HG02678 (cell line): ENCODE measurements around the gene TMEM181.
"Not testable (repeated sequence)": the region's sequence is repeated elsewhere in the genome, so short reads cannot be mapped to it uniquely, and the experiment has no call there.

Experiments
- ATAC-seq: cut with Tn5 transposase; IDR thresholded peaks from one replicate; pipeline ENCODE4 v1.9.1; 2021; ENCODE audit warnings: mild to moderate bottlenecking, moderate library complexity; ENCODE audit not compliant: unreplicated experiment

TMEM181 gene

DNA sequence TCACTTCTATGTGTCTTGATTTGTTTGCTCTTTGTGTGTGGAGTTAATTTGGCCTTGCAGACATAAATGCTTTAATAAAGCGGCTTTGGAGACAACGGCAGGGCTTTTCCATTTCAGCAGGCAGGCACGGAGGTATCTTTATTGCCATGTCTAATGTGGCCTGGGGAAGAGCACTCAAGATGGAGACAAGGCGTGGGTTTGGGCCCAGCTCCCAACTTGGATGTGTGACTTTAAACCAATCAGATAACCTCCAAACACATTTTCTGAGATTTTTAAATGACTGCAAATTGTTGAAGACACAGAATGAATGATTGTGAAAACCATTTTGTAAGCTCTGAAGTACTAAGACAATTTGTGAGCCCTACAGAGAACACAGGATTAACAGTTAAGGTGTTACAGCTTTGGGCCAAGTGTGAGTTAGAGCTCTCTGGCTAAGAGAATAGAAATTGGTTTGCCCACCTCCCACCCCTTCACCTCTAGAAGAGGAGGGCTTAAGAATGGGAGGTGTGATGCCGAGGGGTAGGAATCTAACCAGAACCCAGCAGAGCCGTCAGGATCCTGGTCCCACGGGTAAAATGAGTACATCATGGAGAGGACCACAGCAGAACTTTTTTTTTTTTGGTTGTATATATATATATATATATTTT lies 75.7 kb downstream of the TMEM181 start:
- no peak for ATAC-seq

DNA sequence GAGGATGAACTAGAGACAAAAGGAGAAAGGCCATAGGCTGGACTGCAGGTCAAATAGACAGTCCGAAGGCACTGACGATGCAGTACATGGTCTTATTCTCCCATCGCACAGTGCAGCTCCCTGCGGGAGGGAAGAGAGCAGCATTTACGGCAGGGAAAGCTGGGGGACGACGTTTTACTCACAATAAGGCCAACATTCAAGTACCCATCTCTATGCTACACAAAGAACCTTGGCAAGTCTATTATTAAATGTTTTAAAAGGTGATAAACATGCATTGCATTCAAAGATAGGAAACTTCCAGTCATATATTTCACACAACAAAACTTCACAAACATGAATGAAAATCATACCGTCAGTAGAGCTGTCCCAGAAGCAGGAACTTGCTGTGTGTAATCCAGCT lies 76.9 kb downstream of the TMEM181 start:
- no peak for ATAC-seq

DNA sequence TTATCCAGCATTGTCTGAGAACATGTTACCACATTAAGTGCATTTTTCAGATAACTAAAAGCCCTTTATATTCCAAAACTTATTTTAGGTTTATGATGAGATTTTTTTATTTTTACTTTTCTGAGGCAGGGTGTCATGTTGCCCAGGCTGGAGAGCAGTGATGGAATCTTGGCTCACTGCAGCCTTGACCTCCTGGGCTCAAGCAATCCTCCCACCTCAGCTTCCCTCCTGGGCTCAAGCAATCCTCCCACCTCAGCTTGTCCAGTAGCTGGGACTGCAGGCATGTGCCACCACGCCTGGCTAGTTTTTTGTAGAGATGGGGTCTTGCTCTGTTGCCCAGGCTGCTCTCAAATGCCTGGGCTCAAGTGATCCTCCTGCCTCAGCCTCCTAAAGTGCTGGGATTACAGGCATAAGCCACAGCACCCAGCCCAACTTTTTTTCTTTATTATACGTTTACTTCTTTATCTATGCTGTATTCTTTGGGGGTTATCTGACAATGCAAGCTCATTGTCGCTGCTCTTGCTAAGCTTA lies 78.5 kb downstream of the TMEM181 start:
- ATAC-seq = no peak

DNA sequence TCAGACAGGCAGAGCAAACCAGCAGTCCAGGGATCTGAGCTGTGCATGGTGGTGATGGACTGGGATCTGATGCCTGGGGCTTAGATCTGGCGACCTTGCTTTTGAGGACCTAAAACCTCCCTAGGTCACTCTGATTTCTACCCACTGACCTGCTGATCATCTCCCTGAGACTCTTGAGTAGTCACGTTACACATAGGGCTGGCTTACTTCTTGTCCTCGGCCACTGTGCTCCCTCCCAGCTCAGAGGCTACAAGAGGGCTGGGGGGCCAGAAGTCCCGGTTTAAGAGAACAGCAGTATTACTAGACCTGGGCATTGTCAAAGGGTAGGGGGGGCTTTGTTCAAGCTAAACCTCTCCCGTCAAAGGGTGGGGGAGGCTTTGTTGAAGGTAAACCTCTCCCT lies 79.2 kb downstream of the TMEM181 start:
- no peak for ATAC-seq

DNA sequence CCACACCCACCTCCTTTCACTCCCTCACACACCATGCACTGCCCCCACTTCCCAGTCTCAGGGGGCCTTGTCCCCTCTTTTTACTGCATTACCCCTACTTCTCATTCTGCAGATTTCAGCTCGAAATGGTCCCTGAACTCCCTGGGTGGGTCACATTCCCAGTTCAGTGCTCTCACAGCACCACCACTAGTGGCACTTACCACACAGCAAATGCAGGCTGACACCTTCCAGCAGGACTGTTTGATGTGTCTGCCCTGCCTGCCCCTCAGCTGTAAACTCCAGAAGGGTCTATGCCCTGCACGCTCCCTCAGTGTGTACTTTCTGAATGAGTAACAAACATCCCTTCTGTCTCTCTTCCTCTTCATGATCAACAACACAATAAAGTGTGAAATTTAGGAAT lies 80.6 kb downstream of the TMEM181 start:
- ATAC-seq = no peak

DNA sequence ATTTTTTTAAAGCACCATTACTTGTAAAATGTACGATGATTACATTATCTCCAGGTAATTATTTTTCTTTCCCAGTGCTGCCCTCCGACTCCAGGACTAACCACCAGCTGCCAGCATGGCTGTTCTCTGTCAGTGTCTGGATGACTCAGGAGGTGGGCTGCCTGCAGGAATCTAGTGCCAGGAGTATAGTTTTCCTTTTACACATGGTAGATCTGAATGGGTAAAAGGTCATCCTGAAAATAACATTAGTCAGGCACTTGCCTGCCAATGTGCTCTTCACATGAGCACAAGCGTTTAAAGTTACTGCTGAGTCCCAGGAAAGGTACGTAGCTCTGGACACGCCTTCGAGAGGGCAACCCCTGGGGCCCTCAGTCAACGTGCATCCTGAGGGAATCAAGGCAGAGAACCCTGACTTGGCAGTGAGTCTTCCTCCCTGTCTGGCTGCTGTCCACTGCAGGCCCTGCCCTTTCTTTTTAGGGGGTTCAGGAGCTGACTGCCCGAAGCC lies 82.3 kb downstream of the TMEM181 start:
- ATAC-seq = no peak

DNA sequence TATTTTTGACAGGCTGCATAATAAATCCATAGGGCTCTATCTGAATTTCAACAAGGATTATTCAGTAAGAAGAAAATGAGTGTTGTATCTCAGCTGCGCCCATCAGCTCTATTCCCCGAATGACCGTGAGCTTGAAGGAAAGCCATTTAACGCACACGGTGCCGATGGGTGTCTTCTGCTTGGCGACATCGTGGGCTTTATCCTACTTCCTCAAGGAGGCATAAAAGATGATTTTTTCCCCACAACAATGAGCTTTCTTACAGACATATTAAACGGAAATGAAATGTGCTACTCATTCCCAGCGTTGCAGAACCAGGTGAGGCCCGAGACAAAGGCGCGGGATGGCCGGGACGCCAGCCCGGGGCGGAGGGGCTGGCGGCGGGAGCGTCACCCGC lies 83.9 kb downstream of the TMEM181 start:
- no peak for ATAC-seq

DNA sequence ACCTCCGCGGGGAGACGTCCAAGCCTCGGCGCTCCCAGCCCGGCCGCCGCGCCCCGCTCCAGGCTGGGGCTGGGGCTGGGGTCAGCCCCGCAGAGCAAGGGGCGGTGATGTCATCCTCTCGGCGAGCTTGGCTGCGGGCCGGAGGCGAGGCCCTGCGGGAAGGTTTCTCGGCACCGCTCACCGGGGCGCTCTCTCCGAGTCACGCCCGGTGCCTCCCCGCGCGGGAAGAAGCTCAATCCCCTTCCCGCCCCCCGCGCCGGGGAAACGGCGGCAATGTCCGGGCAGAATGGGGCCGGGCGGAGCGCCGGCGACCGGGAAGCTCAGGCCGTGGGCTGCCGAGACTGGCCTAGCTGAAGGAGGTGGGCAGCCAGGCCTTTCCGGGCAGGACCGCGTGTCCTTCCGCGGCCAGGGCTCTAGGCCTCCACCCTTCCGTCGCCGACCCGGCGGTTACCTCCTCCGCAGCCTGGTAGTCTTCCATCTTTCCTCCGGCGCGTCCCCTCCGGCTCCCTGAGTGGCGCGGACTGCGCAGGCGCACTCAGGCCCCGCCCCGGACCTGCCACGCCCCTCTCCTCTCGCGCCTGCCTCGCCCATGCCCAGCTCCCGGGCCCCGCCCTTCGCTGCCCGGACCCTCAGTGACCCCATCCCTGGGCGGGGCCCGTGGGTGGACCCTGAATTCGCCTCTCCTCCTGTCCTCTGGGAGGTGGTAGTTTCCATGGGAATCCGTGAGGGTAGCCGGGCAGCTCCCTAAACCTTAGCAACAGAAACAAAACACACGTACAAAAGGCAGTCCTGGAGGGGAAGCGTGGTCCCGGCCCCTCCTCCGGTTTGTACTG lies 84.6 kb downstream of the TMEM181 start, which contains the start of gene DYNLT1:
Gene DYNLT1 (minus strand): TSS at position 513 of the 833 bp plus-strand sequence. CDS start 35 bp downstream, at position 478.
- ATAC-seq = peak; percentile 68

DNA sequence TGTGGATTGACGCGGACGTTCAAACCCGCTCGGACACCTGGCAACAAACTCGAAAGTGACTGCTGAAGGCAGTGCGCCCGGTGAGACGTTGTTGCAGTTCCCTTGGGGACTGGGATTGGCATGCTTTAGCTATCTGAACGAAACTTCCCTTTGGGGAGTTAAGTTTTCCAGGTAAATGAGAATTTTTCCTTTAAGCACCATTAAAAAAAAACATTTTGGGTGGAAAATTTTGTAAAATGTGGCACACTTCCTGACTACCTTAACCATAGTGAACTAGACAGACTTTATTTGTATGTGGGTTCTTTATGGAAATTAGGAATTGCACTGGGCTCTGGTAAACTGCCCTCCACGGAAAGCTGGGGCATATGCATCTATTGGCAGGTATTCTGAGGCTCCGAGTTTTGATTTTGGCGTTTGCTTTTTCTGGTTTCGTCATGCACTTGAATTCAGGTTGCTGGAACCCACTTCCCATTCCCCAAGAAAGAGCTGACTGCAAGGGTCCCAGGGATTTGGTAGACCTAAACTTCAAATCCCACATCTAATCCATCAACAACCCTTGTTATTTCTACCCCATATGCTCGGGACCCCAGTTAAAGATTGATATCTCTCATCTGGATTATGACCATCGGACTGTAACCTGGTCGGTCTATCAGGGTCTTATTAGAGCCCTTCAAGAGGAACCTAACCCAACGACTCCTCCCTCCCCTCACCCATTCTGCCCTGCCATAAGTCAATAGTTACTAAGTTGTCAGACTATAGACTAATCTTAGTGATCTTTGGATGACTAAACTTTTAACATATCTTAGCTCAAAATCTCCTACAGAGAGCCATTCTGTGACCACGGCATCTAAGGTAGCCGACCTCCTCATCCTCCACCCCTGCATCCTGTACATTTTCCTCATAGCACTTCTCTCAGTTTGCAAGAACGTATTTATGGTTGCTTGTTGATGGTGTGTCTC lies 85.5 kb downstream of the TMEM181 start:
- no peak for ATAC-seq

DNA sequence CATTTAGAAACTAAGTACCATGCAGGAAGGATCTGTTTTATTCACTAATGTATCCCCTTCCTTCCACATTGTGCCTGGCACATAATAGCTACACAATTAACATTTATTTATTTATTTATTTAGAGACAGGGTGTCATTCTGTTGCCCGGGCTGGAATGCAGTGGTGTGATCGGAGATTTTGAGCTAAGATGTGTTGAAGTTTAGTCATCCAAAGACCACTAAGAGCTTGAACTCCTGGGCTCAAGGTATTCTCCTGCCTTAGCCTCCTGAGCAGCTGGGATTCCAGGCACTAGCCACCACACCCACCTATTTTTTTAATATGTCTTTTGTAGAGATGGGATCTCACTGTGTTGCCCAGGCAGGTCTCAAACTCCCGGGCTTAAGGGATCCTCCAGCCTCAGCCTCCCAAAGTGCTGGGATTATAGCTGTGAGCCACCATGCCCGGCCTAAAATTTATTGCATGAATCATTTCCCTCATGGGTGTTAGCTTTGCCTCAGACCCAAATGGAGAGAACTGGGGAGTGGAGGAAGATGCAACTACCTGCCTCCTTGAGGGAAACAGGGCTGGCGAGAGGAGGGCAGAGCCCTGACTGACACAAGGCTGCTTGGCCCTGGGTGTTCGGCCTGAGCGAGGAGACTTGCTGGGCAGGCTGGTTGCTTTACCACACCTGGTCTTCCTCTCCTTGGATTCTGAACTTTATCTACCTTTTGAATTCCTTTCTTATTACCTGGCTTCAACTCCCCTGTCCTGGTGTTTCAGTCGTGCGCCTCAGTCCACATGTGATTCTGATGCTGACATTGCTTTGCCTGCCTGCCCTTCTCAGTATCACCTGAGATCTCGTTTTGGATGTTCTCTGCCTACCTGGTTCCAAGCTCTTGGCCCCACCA lies 86.4 kb downstream of the TMEM181 start:
- no peak for ATAC-seq

DNA sequence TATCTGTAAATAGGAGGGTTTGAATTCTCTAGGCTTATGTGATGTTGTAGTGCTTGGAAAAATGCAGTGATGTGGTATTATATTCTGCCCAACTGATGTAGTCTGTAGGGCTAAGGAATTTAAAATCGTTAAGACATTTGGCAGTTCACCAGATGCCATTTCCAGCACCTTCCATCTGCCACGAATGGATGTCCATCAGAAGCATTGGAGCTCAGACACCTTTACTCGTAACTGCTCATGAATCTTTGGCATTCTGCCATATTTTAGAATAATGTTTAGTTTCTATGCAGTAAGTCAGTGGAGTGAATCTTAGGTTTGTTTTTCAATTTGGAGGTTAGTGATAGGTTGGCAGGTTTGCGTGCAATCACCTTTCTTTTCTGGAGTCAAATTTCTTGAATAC lies 87.6 kb downstream of the TMEM181 start:
- ATAC-seq = no peak

DNA sequence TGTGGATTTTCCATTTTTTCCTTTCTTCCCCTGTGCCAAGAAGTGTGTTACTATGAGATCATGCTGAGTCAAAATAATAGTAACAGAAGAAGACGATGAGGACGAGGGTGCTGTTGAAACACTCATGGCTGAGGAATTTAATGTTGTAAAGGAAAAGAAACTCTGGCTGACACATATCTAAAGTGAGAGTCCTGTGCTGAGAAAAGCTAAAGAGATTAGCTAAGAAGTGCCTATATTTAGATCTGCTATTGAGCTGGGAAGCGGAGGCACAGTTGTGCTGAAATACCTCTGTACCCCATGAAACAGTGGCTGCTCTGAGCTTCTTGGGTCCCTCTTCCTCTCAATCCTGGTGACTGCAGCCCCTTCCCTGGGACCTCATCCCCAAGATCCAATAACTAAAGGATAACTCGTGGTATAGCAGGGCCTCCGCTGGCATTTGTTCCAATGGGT lies 88.8 kb downstream of the TMEM181 start:
- peak; percentile 20 for ATAC-seq

DNA sequence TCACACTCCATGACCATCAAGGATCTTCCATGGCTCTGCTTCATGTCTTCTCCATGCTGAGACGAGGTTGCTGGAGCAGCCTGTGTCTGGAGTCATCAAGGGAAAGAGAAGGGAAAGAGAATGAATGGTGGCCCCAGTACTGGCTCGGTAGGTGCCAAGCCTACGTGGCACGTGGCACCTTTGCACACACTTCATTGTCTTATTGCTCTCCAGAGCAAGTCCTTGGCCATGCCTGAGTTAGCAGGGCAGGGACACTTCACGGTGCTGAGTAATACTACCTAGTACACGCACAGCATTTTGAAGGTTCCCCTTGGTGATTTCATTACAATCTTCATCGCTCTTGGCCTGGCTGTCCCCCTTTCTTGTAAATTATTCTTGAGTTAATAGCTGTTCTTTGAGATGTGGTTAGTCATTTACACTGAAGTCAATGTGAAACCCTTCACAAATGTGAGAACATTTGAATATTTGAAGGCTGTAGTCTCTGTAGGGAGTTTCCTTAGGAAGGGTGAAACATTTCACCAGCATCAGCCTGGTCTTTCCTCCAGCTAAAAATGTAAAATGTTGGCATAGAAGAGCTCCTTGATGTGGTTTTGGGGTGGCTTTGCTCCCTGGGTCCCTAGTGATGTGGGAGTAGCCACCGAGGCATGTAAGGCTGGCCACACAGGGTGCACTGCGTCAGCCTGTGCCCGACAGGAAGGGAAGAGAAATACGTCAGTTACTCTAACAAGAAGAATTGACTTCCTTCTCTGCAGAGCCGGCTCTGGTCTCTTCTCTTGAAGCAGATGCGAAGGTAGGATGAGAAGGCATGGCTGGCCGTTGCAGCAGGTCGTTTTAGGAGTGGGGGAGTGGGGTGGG lies 89.6 kb downstream of the TMEM181 start, which contains the start of gene SYTL3:
Gene SYTL3 (plus strand): TSS at position 766 of the 855 bp plus-strand sequence. CDS start 13,215 bp downstream, outside the sequence.
- peak; percentile 42 for ATAC-seq

DNA sequence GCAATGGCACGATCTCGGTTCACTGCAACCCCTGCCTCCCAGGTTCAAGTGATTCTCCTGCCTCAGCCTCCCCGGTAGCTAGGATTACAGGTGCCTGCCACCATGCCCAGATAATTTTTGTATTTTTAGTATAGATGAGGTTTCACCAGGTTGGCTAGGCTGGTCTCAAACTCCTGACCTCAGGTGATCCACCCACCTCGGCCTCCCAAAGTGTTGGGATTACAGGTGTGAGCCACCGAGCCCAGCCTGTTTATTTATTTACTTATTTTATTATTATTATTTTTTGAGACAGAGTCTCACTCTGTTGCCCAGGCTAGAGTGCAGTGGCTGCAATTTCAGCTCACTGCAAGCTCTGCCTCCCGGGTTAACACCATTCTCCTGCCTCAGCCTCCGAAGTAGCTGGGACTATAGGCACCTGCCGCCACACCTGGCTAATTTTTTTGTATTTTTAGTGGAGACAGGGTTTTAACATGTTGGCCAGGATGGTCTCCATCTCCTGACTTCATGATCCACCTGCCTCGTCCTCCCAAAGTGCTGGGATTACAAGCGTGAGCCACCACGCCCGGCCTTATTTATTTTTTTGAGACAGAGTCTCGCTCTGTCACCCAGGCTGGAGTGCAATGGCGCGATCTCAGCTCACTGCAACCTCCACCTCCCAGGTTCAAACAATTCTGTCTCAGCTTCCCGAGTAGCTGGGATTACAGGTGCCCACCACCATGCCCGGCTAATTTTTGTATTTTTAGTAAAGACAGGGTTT lies 92.3 kb downstream of the TMEM181 start:
- not testable (repeated sequence) for ATAC-seq

DNA sequence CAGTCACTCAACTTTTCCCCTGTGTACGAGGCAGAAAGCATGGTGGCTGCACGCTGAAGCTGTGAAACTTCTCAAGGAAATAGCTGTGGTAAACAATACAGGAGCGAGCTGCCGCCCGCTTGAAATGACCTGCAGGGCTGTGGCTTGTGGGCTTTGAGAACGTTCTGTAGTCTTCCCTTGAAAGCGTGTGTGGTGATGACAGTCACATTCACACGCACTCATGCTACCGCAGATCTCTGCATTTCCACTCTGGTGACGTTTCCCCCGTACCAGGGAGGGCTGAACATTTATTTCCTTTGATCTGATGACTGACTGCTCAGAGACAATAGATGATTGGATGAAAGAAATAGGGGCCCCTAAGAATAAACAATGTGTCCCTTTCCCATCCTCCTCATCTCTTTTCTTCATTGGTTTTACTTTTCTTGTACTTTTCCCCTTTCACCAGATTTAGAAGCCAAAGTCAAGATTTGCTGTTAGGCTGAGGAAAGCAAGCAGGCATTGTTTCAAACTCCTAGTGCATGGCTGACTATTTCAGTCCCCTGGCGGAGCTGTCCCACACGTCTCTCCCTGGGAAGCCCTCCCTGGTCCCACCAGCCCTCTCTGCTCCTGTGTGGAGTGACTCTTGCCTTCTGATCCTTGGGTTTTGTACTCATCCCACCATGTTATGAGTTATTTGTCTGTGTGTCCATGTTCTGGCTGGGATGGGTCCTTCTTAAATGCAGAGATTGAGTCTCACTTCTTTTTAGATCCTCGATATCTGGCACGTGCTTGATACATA lies 93.9 kb downstream of the TMEM181 start:
- peak; percentile 61 for ATAC-seq

DNA sequence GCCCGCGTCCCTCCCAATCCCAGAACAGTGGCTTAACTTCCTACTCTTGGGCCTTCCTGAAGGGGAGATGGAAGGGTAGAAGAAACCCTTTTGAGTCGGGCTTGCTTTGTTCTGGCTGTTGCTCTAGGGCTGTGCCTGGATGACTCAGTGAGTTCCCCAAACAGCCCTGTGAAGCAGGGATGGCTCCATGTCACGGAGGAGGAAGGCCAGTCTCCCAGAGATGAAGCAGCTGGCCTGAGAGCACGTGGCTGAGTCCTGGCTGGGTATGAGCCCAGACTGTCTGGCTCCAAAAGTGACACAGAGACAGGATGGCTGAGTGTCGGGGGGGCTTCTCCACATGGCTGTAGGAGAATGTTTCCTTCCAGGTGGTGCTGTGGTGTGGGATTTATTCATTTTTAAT lies 94.6 kb downstream of the TMEM181 start:
- no peak for ATAC-seq

DNA sequence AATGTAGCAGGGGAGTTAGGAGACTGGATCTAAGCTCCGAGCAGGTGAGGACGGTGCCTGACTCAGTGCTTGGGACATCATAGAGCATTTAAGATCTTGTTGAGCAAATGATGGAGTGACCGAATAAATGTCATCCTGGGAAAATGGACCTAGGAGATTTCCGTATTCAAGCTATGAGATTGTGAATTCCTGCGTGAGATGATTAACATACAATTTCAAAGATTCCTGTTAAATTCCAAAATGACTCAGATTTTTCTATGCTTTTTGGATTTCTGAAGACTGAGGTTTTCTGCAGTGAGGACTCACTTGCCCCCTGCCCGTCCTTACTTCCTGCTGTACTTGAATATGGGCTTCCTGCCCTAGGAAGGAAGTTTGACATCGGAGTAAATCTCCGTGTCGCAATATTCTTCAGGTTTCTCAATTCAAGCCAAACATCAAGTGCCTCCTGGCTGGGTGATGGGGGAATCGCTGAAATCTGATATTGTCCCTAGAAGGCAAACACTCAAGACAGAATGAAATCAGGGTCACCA lies 95.1 kb downstream of the TMEM181 start:
- no peak for ATAC-seq
